ENCODE measurements around the gene CRKL.
"Not testable (repeated sequence)": the region's sequence is repeated elsewhere in the genome, so short reads cannot be mapped to it uniquely, and the experiment has no call there.

CRKL gene

GRCh38 chr22:20901093-20902033, 15.8 kb upstream of the CRKL start:
- DNase-seq = not testable (repeated sequence)

- no peak for DNase-seq
Observed at GRCh38 chr22:20903093-20903492, 14.1 kb upstream of the CRKL start.

GRCh38 chr22:20904008-20904979, 12.9 kb upstream of the CRKL start:
- DNase-seq = peak; percentile 99

GRCh38 chr22:20904980-20905355, 12.2 kb upstream of the CRKL start:
- no peak for DNase-seq

GRCh38 chr22:20905415-20906386, 11.5 kb upstream of the CRKL start:
- DNase-seq = peak; percentile 53

- no peak for DNase-seq
Observed at GRCh38 chr22:20906387-20906767, 10.8 kb upstream of the CRKL start.

GRCh38 chr22:20908717-20909116, 8.5 kb upstream of the CRKL start:
- DNase-seq = not testable (repeated sequence)

GRCh38 chr22:20909543-20910303, 7.5 kb upstream of the CRKL start:
- DNase-seq = no peak

- no peak for DNase-seq
Observed at GRCh38 chr22:20912494-20912893, 4.7 kb upstream of the CRKL start.

GRCh38 chr22:20918663-20919218, 1.5 kb downstream of the CRKL start:
- no peak for DNase-seq

- no peak for DNase-seq
Observed at GRCh38 chr22:20919718-20920117, 2.5 kb downstream of the CRKL start.

GRCh38 chr22:20920881-20921203, 3.6 kb downstream of the CRKL start:
- no peak for DNase-seq

GRCh38 chr22:20922141-20922751, 5.0 kb downstream of the CRKL start:
- no peak for DNase-seq

- DNase-seq = no peak
Observed at GRCh38 chr22:20926243-20926642, 9.0 kb downstream of the CRKL start.

- no peak for DNase-seq
Observed at GRCh38 chr22:20927940-20928572, 10.8 kb downstream of the CRKL start.

- no peak for DNase-seq
Observed at GRCh38 chr22:20928573-20928967, 11.4 kb downstream of the CRKL start.

- no peak for DNase-seq
Observed at GRCh38 chr22:20930004-20930403, 12.8 kb downstream of the CRKL start.

- DNase-seq = not testable (repeated sequence)
Observed at GRCh38 chr22:20930435-20930834, 13.2 kb downstream of the CRKL start.

- no peak for DNase-seq
Observed at GRCh38 chr22:20931126-20931654, 14.0 kb downstream of the CRKL start.

GRCh38 chr22:20933910-20934309, 16.7 kb downstream of the CRKL start:
- no peak for DNase-seq

Data from HCEC 1CT (cell line).